Heart left ventricle (tissue), 13 donors: ENCODE results near the gene LEUTX.
"Not testable (repeated sequence)": the region's sequence is repeated elsewhere in the genome, so short reads cannot be mapped to it uniquely, and the experiment has no call there.

Source experiments
- POLR2A ChIP-seq, 2 donors: fragments of 450-650 bp; IDR thresholded peaks; one replicate each; pipeline ENCODE4 v1.6.1; 2017; ENCODE audit warnings: antibody characterized with exemption in 2 of 2, mild to moderate bottlenecking in 2 of 2, moderate library complexity in 2 of 2
- TF ChIP-seq, protein P1 (sequence below), 12 donors: fragments of 200-600 bp; sonication (generic) in 4 of 12; IDR thresholded peaks; one replicate each; pipeline versions ENCODE4 v1.5.0 to v1.8.0; 2018 to 2022; ENCODE audit warnings: antibody characterized with exemption in 12 of 12, mild to moderate bottlenecking in 5 of 12
- donor health status: ischemic (EF 13 %, LVEDD 7.1; RV severe dilation, severe dysfunction).
- donor health status: DM: no; HTN: yes; CAD: no.
- donor health status: DM: no; HTN: no; CAD: no.
- donor health status: ischemic (EF 25% LVEDD 6.9; RV normal size, moderate dysfunction).
- donor health status: ischemic (EF 25% LVEDD 5.7; RV mildly dilated, moderate dysfunction).
- donor health status: ischemic (EF 35%, LVEDD 5.7; RV mildly dilated, moderate dysfunction).
- donor health status: nonischemic (EF 11% LVEDD 7.7; RV severe dilation, severe dysfunction).
- donor health status: DM: yes; HTN: yes; CAD: no.
- donor health status: PGD.
- donor health status: ischemic (EF 29% LVEDD 5.4; RV normal size, mild dysfunction).
- donor health status: nonischemic (EF 23%, LVEDD 6.1; RV moderate dilation, normal function).

DNA sequence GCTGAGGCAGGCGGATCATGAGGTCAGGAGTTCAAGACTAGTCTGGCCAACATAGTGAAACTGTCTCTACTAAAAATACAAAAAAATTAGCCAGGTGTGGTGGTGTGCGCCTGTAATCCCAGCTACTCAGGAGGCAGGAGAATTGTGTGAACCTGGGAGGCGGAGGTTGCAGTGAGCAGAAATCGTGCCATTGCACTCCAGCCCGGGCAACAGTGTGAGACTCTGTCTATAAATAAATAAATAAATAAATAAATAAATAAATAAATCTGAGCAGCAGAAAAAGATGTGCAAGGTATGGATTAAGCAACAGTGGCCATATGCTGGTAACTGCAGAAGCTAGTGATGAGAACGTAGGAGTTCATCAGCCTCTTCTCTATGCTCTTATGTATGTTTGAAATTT is 35.5 kb downstream of the LEUTX start:
- TF ChIP-seq, protein P1, sequence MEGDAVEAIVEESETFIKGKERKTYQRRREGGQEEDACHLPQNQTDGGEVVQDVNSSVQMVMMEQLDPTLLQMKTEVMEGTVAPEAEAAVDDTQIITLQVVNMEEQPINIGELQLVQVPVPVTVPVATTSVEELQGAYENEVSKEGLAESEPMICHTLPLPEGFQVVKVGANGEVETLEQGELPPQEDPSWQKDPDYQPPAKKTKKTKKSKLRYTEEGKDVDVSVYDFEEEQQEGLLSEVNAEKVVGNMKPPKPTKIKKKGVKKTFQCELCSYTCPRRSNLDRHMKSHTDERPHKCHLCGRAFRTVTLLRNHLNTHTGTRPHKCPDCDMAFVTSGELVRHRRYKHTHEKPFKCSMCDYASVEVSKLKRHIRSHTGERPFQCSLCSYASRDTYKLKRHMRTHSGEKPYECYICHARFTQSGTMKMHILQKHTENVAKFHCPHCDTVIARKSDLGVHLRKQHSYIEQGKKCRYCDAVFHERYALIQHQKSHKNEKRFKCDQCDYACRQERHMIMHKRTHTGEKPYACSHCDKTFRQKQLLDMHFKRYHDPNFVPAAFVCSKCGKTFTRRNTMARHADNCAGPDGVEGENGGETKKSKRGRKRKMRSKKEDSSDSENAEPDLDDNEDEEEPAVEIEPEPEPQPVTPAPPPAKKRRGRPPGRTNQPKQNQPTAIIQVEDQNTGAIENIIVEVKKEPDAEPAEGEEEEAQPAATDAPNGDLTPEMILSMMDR (IDR thresholded peaks at IDR 0.05) = not testable (repeated sequence)
- not testable (repeated sequence) for TF ChIP-seq POLR2A (IDR thresholded peaks at IDR 0.05)
